K562 (cell line): ENCODE results near the gene GALNT5. TPM values are rescaled to one million over a fixed set of nuclear protein-coding genes. Genes with fewer than 3 reads are reported as not detected.

ENCODE experiments used
- ARID3A ChIP-seq: IDR thresholded peaks from 2 replicates; pipeline ENCODE4 v1.6.1; 2012; ENCODE audit warnings: low read depth, low read length, improper control_type of control experiment, borderline replicate concordance
- BRCA1 ChIP-seq, 2 experiments: fragments of 450-650 bp in 1 of 2; sonication (generic) in 1 of 2; formaldehyde crosslinking in 1 of 2; IDR thresholded peaks; 2 replicates each; pipeline versions ENCODE4 v1.5.0 to v1.6.1; 2017 to 2020; ENCODE audit warnings: mild to moderate bottlenecking in 1 of 2, missing genetic modification reagents in 1 of 2
- CREB3 ChIP-seq: fragments of 450-650 bp; conservative IDR thresholded peaks from 2 replicates; pipeline ENCODE4 v1.6.1; 2016; ENCODE audit warnings: missing genetic modification characterization, low read depth, mild to moderate bottlenecking, missing compliant biosample characterization, moderate library complexity
- DACH1 ChIP-seq: fragments of 450-650 bp; IDR thresholded peaks from 2 replicates; pipeline ENCODE4 v1.6.1; 2018; ENCODE audit not compliant: partially characterized antibody
- DNMT1 ChIP-seq: fragments of 450-650 bp; IDR thresholded peaks from 2 replicates; pipeline ENCODE4 v1.6.1; 2016; ENCODE audit warnings: antibody characterized with exemption, mild to moderate bottlenecking
- FOXK2 ChIP-seq, 2 experiments: fragments of 450-650 bp; IDR thresholded peaks in 1 of 2; conservative IDR thresholded peaks in 1 of 2; 2 replicates each; pipeline ENCODE4 v1.6.1; 2016; ENCODE audit warnings: low read depth in 2 of 2, mild to moderate bottlenecking in 1 of 2
- JUND ChIP-seq, 2 experiments: IDR thresholded peaks; 2 replicates in 1 of 2; 3 replicates in 1 of 2; pipeline ENCODE4 v1.6.1; 2011; ENCODE audit warnings: borderline replicate concordance in 2 of 2, low read depth in 2 of 2, low read length in 2 of 2, improper control_type of control experiment in 1 of 2, missing biosample characterization in 1 of 2, missing genetic modification characterization in 1 of 2, missing genetic modification reagents in 1 of 2
- MYNN ChIP-seq, 2 experiments: sonication (generic); formaldehyde crosslinking in 1 of 2; IDR thresholded peaks; 2 replicates each; pipeline versions ENCODE4 v1.5.0 to v1.6.1; 2016 to 2020; ENCODE audit warnings: antibody characterized with exemption in 1 of 2, missing genetic modification reagents in 1 of 2
- NFXL1 ChIP-seq: fragments of 450-650 bp; formaldehyde crosslinking; IDR thresholded peaks from 2 replicates; pipeline ENCODE4 v1.4.0; 2021; ENCODE audit warnings: mild to moderate bottlenecking
- NFYB ChIP-seq: IDR thresholded peaks from 2 replicates; pipeline ENCODE4 v1.6.1; 2011; ENCODE audit warnings: mild to moderate bottlenecking, moderate library complexity; ENCODE audit not compliant: insufficient read length; ENCODE audit errors: extremely low read depth
- NR2F6 ChIP-seq: fragments of 450-650 bp; formaldehyde crosslinking; IDR thresholded peaks from 2 replicates; pipeline ENCODE4 v1.4.0; 2020; ENCODE audit warnings: mild to moderate bottlenecking
- NR4A1 ChIP-seq, 2 experiments: fragments of 250-450 bp in 1 of 2; fragments of 450-650 bp in 1 of 2; sonication (Bioruptor Pico) in 1 of 2; IDR thresholded peaks; 2 replicates each; pipeline versions ENCODE4 v1.4.0 to v1.6.1; 2016 to 2020; ENCODE audit warnings: mild to moderate bottlenecking in 2 of 2, missing compliant biosample characterization in 1 of 2, missing genetic modification characterization in 1 of 2, moderate library complexity in 1 of 2
- POLR2B ChIP-seq: fragments of 450-650 bp; IDR thresholded peaks from 2 replicates; pipeline ENCODE4 v1.6.1; 2018; ENCODE audit warnings: low read depth; ENCODE audit not compliant: partially characterized antibody
- SMARCA4 ChIP-seq: fragments of 450-650 bp; IDR thresholded peaks from 2 replicates; pipeline ENCODE4 v1.6.1; 2016
- U2AF1 ChIP-seq: fragments of 200-400 bp; formaldehyde crosslinking; optimal IDR thresholded peaks from 2 replicates; pipeline ENCODE3; 2017; ENCODE audit warnings: mild to moderate bottlenecking, low read depth, low read length, moderate library complexity
- ZEB2 ChIP-seq: fragments of 450-650 bp; IDR thresholded peaks from 2 replicates; pipeline ENCODE4 v1.6.1; 2016
- ZNF384 ChIP-seq: IDR thresholded peaks from 2 replicates; pipeline ENCODE4 v1.6.1; 2012; ENCODE audit warnings: low read depth, low read length, improper control_type of control experiment
- ZNF449 ChIP-seq: fragments of 250-450 bp; sonication (Bioruptor Pico); IDR thresholded peaks from 2 replicates; pipeline ENCODE4 v1.8.0; 2022; ENCODE audit warnings: moderate library complexity, mild to moderate bottlenecking, inconsistent platforms
- ZNF583 ChIP-seq: fragments of 250-450 bp; sonication (Bioruptor Pico); IDR thresholded peaks from 2 replicates; pipeline ENCODE4 v1.4.0; 2020
- ZNF655 ChIP-seq: fragments of 250-450 bp; sonication (Bioruptor Pico); IDR thresholded peaks from 2 replicates; pipeline ENCODE4 v1.5.0; 2021
- polyA plus RNA-seq, 8 experiments: library from polyadenylated mRNA; depleted of rRNA in 4 of 8; stranded (reverse) in 5 of 8; unstranded in 3 of 8; fragments of >200 nt; fragmentation: Nextera tagmentation in 2 of 8; fragmentation: Illumina TruSeq in 1 of 8; extraction: Ambion mirVana in 2 of 8; extraction: Trizol in 1 of 8; gene quantifications; 2 replicates each; pipeline versions ENCODE4 v1.2.1 to v1.2.3, GENCODE V29; 2011 to 2014; ENCODE audit warnings: inconsistent platforms in 1 of 8, missing spikeins in 1 of 8
- total RNA-seq, 7 experiments: library from RNA; depleted of rRNA in 6 of 7; stranded (reverse); fragments of >200 nt in 6 of 7; fragmentation: Illumina TruSeq in 2 of 7; extraction: Trizol in 2 of 7; gene quantifications; 2 replicates each; pipeline versions ENCODE4 v1.2.1 to v1.2.3, GENCODE V29; 2011 to 2021; ENCODE audit warnings: low replicate concordance in 1 of 7

Gene GALNT5
- total and polyA plus RNA-seq, 9 of the 15 experiments (the other 6 are each of a cell fraction or from before 2014, with no cell fraction given), result 21.6 to 73.0 (median 54.7) TPM

GRCh38 chr2:157261199-157261782 is 3.8 kb downstream of the GALNT5 start (continued):
- TF ChIP-seq ZNF449, result 0 out of 2 replicates have a peak, but pooled peaks have one; percentile 20
- TF ChIP-seq BRCA1 (IDR thresholded peaks at IDR 0.05), result no peak
- TF ChIP-seq BRCA1 (CRISPR knock-in tag; IDR thresholded peaks at IDR 0.05), result no peak
- TF ChIP-seq POLR2B, result peak; percentile 79
- no peak for TF ChIP-seq U2AF1
- TF ChIP-seq JUND (IDR thresholded peaks at IDR 0.05; ENCODE audit: borderline replicate concordance, low read depth, low read length), result peak; percentile 100
- TF ChIP-seq JUND (tag; IDR thresholded peaks at IDR 0.05; ENCODE audit: borderline replicate concordance, low read depth, low read length), result peak; percentile 100
- TF ChIP-seq SMARCA4, result peak; percentile 99
- no peak for TF ChIP-seq DACH1
- no peak for TF ChIP-seq DNMT1
- TF ChIP-seq ZNF655 (CRISPR knock-in tag), result no peak
- TF ChIP-seq NR4A1 (CRISPR knock-in tag; IDR thresholded peaks at IDR 0.05), result peak; percentile 73; the same call in 1 of the 2 replicates
- no peak for TF ChIP-seq NR4A1 (tag; IDR thresholded peaks at IDR 0.05)
- peak; percentile 26; the same call in 1 of the 2 replicates for TF ChIP-seq ARID3A
- peak; percentile 87 for TF ChIP-seq MYNN (IDR thresholded peaks at IDR 0.05)
- TF ChIP-seq MYNN (CRISPR knock-in tag; IDR thresholded peaks at IDR 0.05), result no peak
- peak; percentile 34; the same call in 1 of the 2 replicates for TF ChIP-seq ZNF384
- TF ChIP-seq CREB3 (tag), result peak; percentile 68; the same call in 1 of the 2 replicates
- TF ChIP-seq NR2F6 (CRISPR knock-in tag), result no peak
- TF ChIP-seq ZEB2, result peak; percentile 99
- TF ChIP-seq NFYB, result no peak
- TF ChIP-seq FOXK2 (conservative IDR thresholded peaks at IDR 0.05 in 1 of 2, IDR thresholded peaks at IDR 0.05 in 1 of 2; ENCODE audit: low read depth in 2 of 2), result peak; percentile 78; a peak in 3 of 4 replicates
- TF ChIP-seq NFXL1 (CRISPR knock-in tag), result no peak
- TF ChIP-seq ZNF583 (CRISPR knock-in tag), result 0 out of 2 replicates have a peak, but pooled peaks have one; percentile 16
